Fibroblast of lung (primary cell): ENCODE data around the gene CDH4. TPM values are rescaled to one million over a fixed set of nuclear protein-coding genes. Genes with fewer than 3 reads are reported as not detected.

Experiments used
- DNase-seq, 2 donors: peaks; one replicate each; pipeline versions ENCODE4 v3.0.0 to v3.0.0-alpha.2; 2010; ENCODE audit warnings: low read depth in 2 of 2
- H2AFZ ChIP-seq: 2 replicates; pipeline ENCODE4 v1.5.1; 2012; ENCODE audit warnings: low read length, control low read depth, inconsistent platforms
- H3K27ac ChIP-seq: 2 replicates; pipeline ENCODE4 v1.5.1; 2011; ENCODE audit warnings: low read length, control low read depth; ENCODE audit not compliant: insufficient read depth
- H3K27me3 ChIP-seq: 2 replicates; pipeline ENCODE4 v1.5.1; 2011; ENCODE audit warnings: mild to moderate bottlenecking, low read length; ENCODE audit not compliant: control insufficient read depth, insufficient read depth
- H3K36me3 ChIP-seq: 2 replicates; pipeline ENCODE4 v1.5.1; 2011; ENCODE audit warnings: low read length; ENCODE audit not compliant: control insufficient read depth, insufficient read depth
- H3K4me1 ChIP-seq: 2 replicates; pipeline ENCODE4 v1.5.1; 2011; ENCODE audit warnings: low read length; ENCODE audit not compliant: control insufficient read depth, insufficient read depth; ENCODE audit errors: extremely low read depth
- H3K4me2 ChIP-seq: 2 replicates; pipeline ENCODE4 v1.5.1; 2011; ENCODE audit warnings: low read length, control low read depth; ENCODE audit not compliant: insufficient read depth; ENCODE audit errors: extremely low read depth
- H3K4me3 ChIP-seq, 4 experiments: fragments of 200-600 bp in 1 of 4; sonication (generic) in 1 of 4; replicated peaks in 1 of 4; 2 replicates each; pipeline ENCODE4 v1.5.1; 2011 to 2016; ENCODE audit warnings: low read length in 4 of 4, low read depth in 3 of 4, mild to moderate bottlenecking in 3 of 4, control low read depth in 2 of 4, inconsistent platforms in 1 of 4, mixed read lengths in 1 of 4; ENCODE audit not compliant: insufficient read depth in 1 of 4; ENCODE audit errors: control extremely low read depth in 1 of 4
- H3K79me2 ChIP-seq: 2 replicates; pipeline ENCODE4 v1.5.1; 2012; ENCODE audit warnings: mild to moderate bottlenecking, low read length, inconsistent platforms; ENCODE audit not compliant: control insufficient read depth, insufficient read depth
- H3K9ac ChIP-seq: 2 replicates; pipeline ENCODE4 v1.5.1; 2011; ENCODE audit warnings: mild to moderate bottlenecking, low read length, control low read depth; ENCODE audit not compliant: insufficient read depth
- H3K9me3 ChIP-seq: 2 replicates; pipeline ENCODE4 v1.5.1; 2012; ENCODE audit warnings: low read depth, low read length; ENCODE audit not compliant: control insufficient read depth, insufficient read depth
- H4K20me1 ChIP-seq: 2 replicates; pipeline ENCODE4 v1.5.1; 2011; ENCODE audit warnings: low read length; ENCODE audit not compliant: control insufficient read depth, insufficient read depth; ENCODE audit errors: extremely low read depth
- CTCF ChIP-seq, 2 donors: IDR thresholded peaks in 1 of 2; conservative IDR thresholded peaks in 1 of 2; 1 replicate in 1 of 2; 2 replicates in 1 of 2; pipeline ENCODE4 v1.5.1; 2011 to 2012; ENCODE audit warnings: low read length in 2 of 2, control low read depth in 1 of 2, inconsistent platforms in 1 of 2, low read depth in 1 of 2, mild to moderate bottlenecking in 1 of 2
- EZH2 ChIP-seq: IDR thresholded peaks from 2 replicates; pipeline ENCODE4 v1.5.1; 2012; ENCODE audit warnings: low read length, control low read depth, mild to moderate bottlenecking; ENCODE audit errors: missing control alignments
- polyA plus RNA-seq, 2 donors: library from polyadenylated mRNA; depleted of rRNA in 1 of 2; stranded (reverse) in 1 of 2; unstranded in 1 of 2; fragments of >200 nt; gene quantifications; 2 replicates each; pipeline ENCODE4 v1.2.1, GENCODE V29; 2011 to 2012; ENCODE audit warnings: missing spikeins in 1 of 2
- total RNA-seq: library from RNA; depleted of rRNA; stranded (reverse); fragments of >200 nt; gene quantifications from 2 replicates; pipeline ENCODE4 v1.2.1, GENCODE V29; 2014

The CDH4 gene
- total and polyA plus RNA-seq, 2 donors (not counting 1 experiment from before 2014, with no cell fraction given): 4.8 to 6.8 TPM

- Histone ChIP-seq H3K27ac (no peak overlapping the region), H3K27me3 (no peaks in the 10 kb centered on the region), H3K36me3 (no peaks in the 10 kb centered on the region), H3K4me3 (peak overlapping the region in 2 of 4 experiments; percentile 3 to 11), H3K79me2 (no peaks in the 10 kb centered on the region), H3K9ac (no peak overlapping the region), H3K4me2 (peak overlapping the region; percentile 27), H2AFZ (no peak overlapping the region), H3K9me3 (no peaks in the 10 kb centered on the region), H3K4me1 (no peaks in the 10 kb centered on the region), H4K20me1 (no peaks in the 10 kb centered on the region)
- TF ChIP-seq EZH2: no peak
- peak; percentile 5 to 7 for DNase-seq
Observed at GRCh38 chr20:61719691-61720347, 467.8 kb downstream of the CDH4 start.

- no peak overlapping the region for H3K4me2 ChIP-seq
- H3K36me3 ChIP-seq: no peaks in the 10 kb centered on the region
- no peaks in the 10 kb centered on the region for H3K4me1 ChIP-seq
- DNase-seq: no peak
- H3K27ac ChIP-seq: no peak overlapping the region
- H2AFZ ChIP-seq: no peak overlapping the region
- H3K4me3 ChIP-seq: no peak overlapping the region
- no peaks in the 10 kb centered on the region for H3K27me3 ChIP-seq
- no peaks in the 10 kb centered on the region for H3K9me3 ChIP-seq
- H4K20me1 ChIP-seq: no peaks in the 10 kb centered on the region
- H3K9ac ChIP-seq: no peak overlapping the region
- no peaks in the 10 kb centered on the region for H3K79me2 ChIP-seq
- no peak for TF ChIP-seq EZH2
- no peak for TF ChIP-seq CTCF (conservative IDR thresholded peaks at IDR 0.05 in 1 of 2, IDR thresholded peaks at IDR 0.05 in 1 of 2; ENCODE audit: low read depth in 1 of 2, low read length in 2 of 2)
Observed at GRCh38 chr20:61720348-61720696, 468.3 kb downstream of the CDH4 start.

- no peaks in the 10 kb centered on the region for H4K20me1 ChIP-seq
- H3K4me3 ChIP-seq: no peak overlapping the region
- no peaks in the 10 kb centered on the region for H3K9me3 ChIP-seq
- TF ChIP-seq EZH2 (no peak), CTCF (conservative IDR thresholded peaks at IDR 0.05 in 1 of 2, IDR thresholded peaks at IDR 0.05 in 1 of 2; ENCODE audit: low read depth in 1 of 2, low read length in 2 of 2) (no peak)
- no peaks in the 10 kb centered on the region for H3K4me1 ChIP-seq
- H3K27ac ChIP-seq: no peak overlapping the region
- H2AFZ ChIP-seq: no peak overlapping the region
- H3K4me2 ChIP-seq: no peak overlapping the region
- no peaks in the 10 kb centered on the region for H3K36me3 ChIP-seq
- no peaks in the 10 kb centered on the region for H3K79me2 ChIP-seq
- DNase-seq: peak in 1 of 2 donors; percentile 6
- H3K27me3 ChIP-seq: no peaks in the 10 kb centered on the region
- H3K9ac ChIP-seq: no peak overlapping the region
Observed at GRCh38 chr20:61722146-61722678, 470.2 kb downstream of the CDH4 start.
